ENCODE measurements around the gene MRM2. TPM values are rescaled to one million over a fixed set of nuclear protein-coding genes. Genes with fewer than 3 reads are reported as not detected.

MRM2 gene
- total RNA-seq, 1 experiment from 2014 or later = 51.7 TPM

DNA sequence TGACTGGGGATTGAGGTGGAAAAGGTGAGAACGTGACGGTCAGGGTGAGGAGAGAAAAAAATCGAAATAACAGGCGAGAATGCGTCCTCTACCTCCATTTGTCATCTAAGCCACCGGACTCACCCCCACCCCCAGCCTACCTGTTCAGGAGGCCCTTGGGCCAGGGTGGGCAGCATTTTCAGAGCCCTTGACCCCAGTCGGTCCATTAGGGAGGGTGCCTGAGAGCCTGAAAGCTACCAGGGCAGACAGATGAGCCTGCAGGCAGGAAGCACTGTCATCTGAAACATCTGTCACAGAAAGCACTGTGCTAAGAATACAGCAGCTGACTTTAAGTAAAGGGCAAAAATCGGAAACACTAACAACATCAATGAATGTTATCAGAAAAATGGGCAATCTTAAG is 56.3 kb downstream of the MRM2 start:
- DNase-seq (ENCODE audit: low read depth) = no peak

Other genes starting within 250 kb of the MRM2 start
- gene MAD1L1, start 9.3 kb downstream of the MRM2 start, total RNA-seq (2014; rRNA removed; shearing (Covaris generic)) = 103 and 133 TPM in 2 replicates
- gene NUDT1, start within 50 bp of the MRM2 start, total RNA-seq (2014; rRNA removed; shearing (Covaris generic)) = 108 and 129 TPM in 2 replicates
- 10.3 and 20.6 TPM in 2 replicates for gene SNX8, start 72.2 kb upstream of the MRM2 start, total RNA-seq (2014; rRNA removed; shearing (Covaris generic))
- gene EIF3B, start 112.6 kb upstream of the MRM2 start, total RNA-seq (2014; rRNA removed; shearing (Covaris generic)) = 334 and 348 TPM in 2 replicates
- gene CHST12, start 161.4 kb upstream of the MRM2 start, total RNA-seq (2014; rRNA removed; shearing (Covaris generic)) = 6.3 and 7.6 TPM in 2 replicates
- gene GRIFIN, start 234.2 kb upstream of the MRM2 start, total RNA-seq (2014; rRNA removed; shearing (Covaris generic)) = not detected in 2 replicates

Measured in Daoy (cell line).